ENCODE data around the gene KCNG1. TPM values are rescaled to one million over a fixed set of nuclear protein-coding genes. Genes with fewer than 3 reads are reported as not detected.

The KCNG1 gene
- 24.8 TPM for polyA plus RNA-seq (2013, experiment 1 of 2)
- 19.4 TPM for polyA plus RNA-seq (2013, experiment 2 of 2)

DNA sequence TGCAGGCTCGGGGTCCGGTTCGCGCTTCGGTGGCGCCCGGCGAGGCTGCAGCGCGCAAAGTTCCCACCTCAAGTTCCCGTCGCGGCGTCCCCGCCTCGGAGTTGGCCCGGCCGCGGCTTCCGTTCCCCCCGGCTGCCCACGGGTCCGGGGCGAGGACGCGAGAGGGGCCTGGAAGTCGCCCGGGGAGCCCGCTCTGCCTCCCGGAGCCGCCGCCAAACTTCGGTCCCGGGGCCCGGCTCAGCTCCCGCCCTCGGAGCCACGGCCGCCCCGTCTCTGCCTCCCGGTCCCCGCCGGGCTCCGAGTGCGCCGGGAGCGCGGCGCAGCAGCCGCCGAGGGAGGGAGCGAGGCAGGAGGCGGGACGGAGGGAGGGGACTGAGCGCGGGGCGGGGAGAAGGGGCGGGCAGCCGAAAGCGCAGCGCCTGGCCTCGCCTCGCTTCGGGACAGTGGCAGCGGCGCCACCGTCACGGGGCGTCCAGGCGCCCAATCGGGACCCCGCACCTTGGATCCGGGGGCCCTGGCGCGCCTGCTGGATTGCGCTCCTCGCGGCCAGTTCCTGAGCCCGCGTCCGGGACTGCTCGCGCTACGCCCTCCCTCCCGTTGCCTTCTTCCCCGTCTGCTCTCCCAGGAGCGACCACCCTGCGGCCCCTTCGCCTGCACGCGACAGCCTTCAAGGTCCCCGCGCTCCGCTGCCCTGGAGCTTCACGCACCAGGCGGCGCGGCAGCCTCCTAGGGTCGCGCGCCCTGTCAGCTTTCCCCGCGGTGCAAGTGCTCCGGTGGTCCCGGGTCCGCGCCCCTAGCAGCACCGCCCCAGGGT, at the start of gene KCNG1:
KCNG1 (minus strand) TSS at position 305 of the 814 bp plus-strand sequence. CDS start 12,769 bp downstream, outside the sequence.
- H3K4me1 ChIP-seq (ENCODE audit: control insufficient read depth, insufficient read depth, low read length, poor library complexity, severe bottlenecking) = peaks cover 10% of the 10 kb centered on the region
- H3K36me3 ChIP-seq (ENCODE audit: control insufficient read depth, insufficient read depth, low read length) = peaks cover 20% of the 10 kb centered on the region
- 3% methylated on average over 72 to 97 of the region's 108 CpGs for WGBS, 2 experiments (ENCODE audit: insufficient coverage in 2 of 2)
- H3K4me3 ChIP-seq (ENCODE audit: extremely low read depth, insufficient read depth, low read length, poor library complexity, severe bottlenecking) = peak within 1 kb of the TSS; percentile 64
- H3K9me3 ChIP-seq (ENCODE audit: control insufficient read depth, low read length) = no peaks in the 10 kb centered on the region
- H3K27ac ChIP-seq (ENCODE audit: low read depth, low read length, severe bottlenecking) = no peak within 1 kb of the TSS

- H3K4me3 ChIP-seq (ENCODE audit: extremely low read depth, insufficient read depth, low read length, poor library complexity, severe bottlenecking) = no peak overlapping the region
- 100% methylated on average over 3 of the region's 4 CpGs for WGBS, 2 experiments (ENCODE audit: insufficient coverage in 2 of 2)
- H3K36me3 ChIP-seq (ENCODE audit: control insufficient read depth, insufficient read depth, low read length) = no peaks in the 10 kb centered on the region
- H3K9me3 ChIP-seq (ENCODE audit: control insufficient read depth, low read length) = no peaks in the 10 kb centered on the region
- H3K27ac ChIP-seq (ENCODE audit: low read depth, low read length, severe bottlenecking) = no peak overlapping the region
- peaks cover 10% of the 10 kb centered on the region for H3K4me1 ChIP-seq (ENCODE audit: control insufficient read depth, insufficient read depth, low read length, poor library complexity, severe bottlenecking)
These were observed 47.7 kb upstream of the KCNG1 start for GRCh38 chr20:51070621-51071020.

DNA sequence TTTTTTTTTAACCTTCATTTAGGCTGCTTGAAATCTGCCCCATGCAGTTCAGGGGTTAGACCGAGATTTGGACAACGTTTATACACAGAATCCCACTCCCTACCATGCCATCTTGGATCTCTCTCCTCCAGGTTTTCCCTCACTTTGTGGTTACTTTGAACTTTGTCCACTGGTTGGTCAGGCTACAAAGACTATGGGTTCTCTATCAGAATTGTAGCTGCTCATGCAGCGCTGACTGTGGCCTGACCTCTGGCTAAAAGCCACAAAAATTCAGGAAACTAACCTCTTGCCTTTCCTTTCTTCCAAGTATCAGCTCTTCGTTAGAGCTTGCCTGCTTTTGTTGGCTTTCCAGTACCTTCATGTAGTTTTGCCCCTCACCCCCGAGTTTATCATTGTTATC, 44.9 kb upstream of the KCNG1 start:
- H3K9me3 ChIP-seq (ENCODE audit: control insufficient read depth, low read length) = no peaks in the 10 kb centered on the region
- no peak overlapping the region for H3K27ac ChIP-seq (ENCODE audit: low read depth, low read length, severe bottlenecking)
- no peak overlapping the region for H3K4me3 ChIP-seq (ENCODE audit: extremely low read depth, insufficient read depth, low read length, poor library complexity, severe bottlenecking)
- 62 to 79% methylated on average over 3 of the region's 5 CpGs for WGBS, 2 experiments (ENCODE audit: insufficient coverage in 2 of 2)
- peaks cover 10% of the 10 kb centered on the region for H3K4me1 ChIP-seq (ENCODE audit: control insufficient read depth, insufficient read depth, low read length, poor library complexity, severe bottlenecking)
- no peaks in the 10 kb centered on the region for H3K36me3 ChIP-seq (ENCODE audit: control insufficient read depth, insufficient read depth, low read length)

DNA sequence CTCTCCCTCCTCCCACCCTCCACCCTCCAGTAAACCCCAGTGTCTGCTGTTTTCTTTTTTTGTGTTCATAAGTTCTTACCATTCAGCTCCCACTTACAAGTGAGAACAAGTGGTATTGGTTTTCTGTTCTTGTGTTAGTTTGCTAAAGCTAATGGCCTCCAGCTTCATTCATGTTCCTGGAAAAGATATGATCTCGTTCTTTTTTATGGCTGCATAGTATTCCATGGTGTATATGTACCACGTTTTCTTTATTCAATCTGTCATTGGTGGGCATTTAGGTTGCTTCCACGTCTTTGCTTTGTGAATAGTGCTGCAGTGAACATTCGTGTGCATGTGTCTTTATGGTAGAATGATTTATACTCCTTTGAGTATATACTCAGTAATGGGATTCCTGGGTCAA, 42.7 kb upstream of the KCNG1 start:
- Histone ChIP-seq H3K27ac (ENCODE audit: low read depth, low read length, severe bottlenecking) (no peak overlapping the region), H3K4me1 (ENCODE audit: control insufficient read depth, insufficient read depth, low read length, poor library complexity, severe bottlenecking) (peaks cover 6% of the 10 kb centered on the region), H3K9me3 (ENCODE audit: control insufficient read depth, low read length) (no peaks in the 10 kb centered on the region), H3K4me3 (ENCODE audit: extremely low read depth, insufficient read depth, low read length, poor library complexity, severe bottlenecking) (no peak overlapping the region), H3K36me3 (ENCODE audit: control insufficient read depth, insufficient read depth, low read length) (no peaks in the 10 kb centered on the region)
- 72 to 90% methylated on average over 2 to 3 of the region's 4 CpGs for WGBS, 2 experiments (ENCODE audit: insufficient coverage in 2 of 2)

DNA sequence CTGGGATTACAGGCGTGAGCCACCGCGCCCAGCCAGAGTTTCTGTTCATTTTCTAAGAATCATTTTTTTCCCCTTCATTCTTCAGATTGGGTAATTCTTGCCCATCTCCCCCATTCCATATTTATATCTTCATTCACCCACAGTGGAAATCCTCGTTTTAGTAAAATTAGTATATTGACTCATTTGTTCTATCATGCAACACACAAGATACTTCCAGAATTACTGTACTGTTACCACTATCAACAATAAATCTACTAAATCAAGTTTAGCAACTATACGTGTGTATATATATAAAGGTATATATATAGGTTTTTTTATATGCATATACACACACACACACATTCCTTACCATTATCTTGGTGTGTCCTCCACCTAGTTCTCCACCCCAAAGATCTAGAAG, 41.2 kb upstream of the KCNG1 start:
- 96 to 100% methylated on average over 1 to 3 of the region's 5 CpGs for WGBS, 2 experiments (ENCODE audit: insufficient coverage in 2 of 2)
- Histone ChIP-seq H3K4me3 (ENCODE audit: extremely low read depth, insufficient read depth, low read length, poor library complexity, severe bottlenecking) (no peak overlapping the region), H3K4me1 (ENCODE audit: control insufficient read depth, insufficient read depth, low read length, poor library complexity, severe bottlenecking) (peaks cover 6% of the 10 kb centered on the region)

DNA sequence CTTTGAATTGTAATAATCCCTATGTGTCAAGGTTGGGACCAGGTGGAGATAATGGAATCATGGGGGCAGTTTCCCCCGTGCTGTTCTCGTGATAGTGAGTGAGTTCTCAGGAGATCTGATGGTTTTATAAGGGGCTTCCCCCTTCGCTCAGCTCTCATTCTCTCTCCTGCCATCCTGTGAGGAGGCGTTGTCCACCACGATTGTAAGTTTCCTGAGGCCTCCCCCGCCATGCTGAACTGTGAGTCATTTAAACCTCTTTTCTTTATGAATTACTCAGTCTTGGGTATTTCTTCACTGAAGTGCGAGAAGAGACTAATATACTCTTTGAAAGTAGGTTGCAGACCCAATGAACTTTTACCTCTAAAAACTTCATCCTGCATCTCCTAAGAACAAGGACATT, 39.2 kb upstream of the KCNG1 start:
- Histone ChIP-seq H3K36me3 (ENCODE audit: control insufficient read depth, insufficient read depth, low read length) (no peaks in the 10 kb centered on the region), H3K4me1 (ENCODE audit: control insufficient read depth, insufficient read depth, low read length, poor library complexity, severe bottlenecking) (no peaks in the 10 kb centered on the region), H3K4me3 (ENCODE audit: extremely low read depth, insufficient read depth, low read length, poor library complexity, severe bottlenecking) (no peak overlapping the region), H3K9me3 (ENCODE audit: control insufficient read depth, low read length) (peaks cover 1% of the 10 kb centered on the region), H3K27ac (ENCODE audit: low read depth, low read length, severe bottlenecking) (no peak overlapping the region)
- 60 to 100% methylated on average over 1 to 2 of the region's 7 CpGs for WGBS, 2 experiments (ENCODE audit: insufficient coverage in 2 of 2)

More for the DNA sequence above, 41.2 kb upstream of the KCNG1 start:
- Histone ChIP-seq H3K36me3 (ENCODE audit: control insufficient read depth, insufficient read depth, low read length) (no peaks in the 10 kb centered on the region), H3K9me3 (ENCODE audit: control insufficient read depth, low read length) (no peaks in the 10 kb centered on the region), H3K27ac (ENCODE audit: low read depth, low read length, severe bottlenecking) (no peak overlapping the region)

- WGBS, 2 experiments (ENCODE audit: insufficient coverage in 2 of 2) = 90 to 93% methylated on average over 2 to 4 of the region's 5 CpGs
- Histone ChIP-seq H3K4me3 (ENCODE audit: extremely low read depth, insufficient read depth, low read length, poor library complexity, severe bottlenecking) (no peak overlapping the region), H3K36me3 (ENCODE audit: control insufficient read depth, insufficient read depth, low read length) (no peaks in the 10 kb centered on the region), H3K27ac (ENCODE audit: low read depth, low read length, severe bottlenecking) (no peak overlapping the region), H3K4me1 (ENCODE audit: control insufficient read depth, insufficient read depth, low read length, poor library complexity, severe bottlenecking) (no peaks in the 10 kb centered on the region), H3K9me3 (ENCODE audit: control insufficient read depth, low read length) (peaks cover 6% of the 10 kb centered on the region)
These were observed 38.6 kb upstream of the KCNG1 start for GRCh38 chr20:51061418-51062045.

GRCh38 chr20:51060301-51060700, 37.4 kb upstream of the KCNG1 start:
- no peaks in the 10 kb centered on the region for H3K4me1 ChIP-seq (ENCODE audit: control insufficient read depth, insufficient read depth, low read length, poor library complexity, severe bottlenecking)
- 89 to 94% methylated on average over 3 to 5 of the region's 5 CpGs for WGBS, 2 experiments (ENCODE audit: insufficient coverage in 2 of 2)
- peaks cover 8% of the 10 kb centered on the region for H3K9me3 ChIP-seq (ENCODE audit: control insufficient read depth, low read length)
- no peak overlapping the region for H3K27ac ChIP-seq (ENCODE audit: low read depth, low read length, severe bottlenecking)
- H3K36me3 ChIP-seq (ENCODE audit: control insufficient read depth, insufficient read depth, low read length) = no peaks in the 10 kb centered on the region
- H3K4me3 ChIP-seq (ENCODE audit: extremely low read depth, insufficient read depth, low read length, poor library complexity, severe bottlenecking) = no peak overlapping the region

DNA sequence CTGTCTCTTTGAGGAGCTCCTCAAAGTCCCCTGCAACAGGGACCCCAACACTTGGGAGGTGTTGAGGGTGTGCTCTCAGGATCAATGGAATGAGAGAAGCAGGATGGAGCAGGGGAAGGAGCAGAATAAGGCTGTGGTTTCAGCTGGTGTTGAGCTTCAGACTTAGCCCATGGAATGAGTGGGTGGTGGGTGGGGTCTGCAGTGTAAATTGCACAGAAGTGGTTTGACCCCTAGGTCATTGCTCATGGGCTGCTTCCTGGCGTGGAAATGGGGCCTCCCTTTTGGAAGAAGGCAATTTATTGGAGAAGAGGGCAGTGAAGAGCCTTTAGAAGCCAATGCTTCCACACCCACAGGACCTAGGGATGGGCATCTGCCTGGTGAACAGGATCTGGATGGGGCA, 37.0 kb upstream of the KCNG1 start:
- Histone ChIP-seq H3K36me3 (ENCODE audit: control insufficient read depth, insufficient read depth, low read length) (no peaks in the 10 kb centered on the region), H3K9me3 (ENCODE audit: control insufficient read depth, low read length) (peaks cover 8% of the 10 kb centered on the region), H3K4me3 (ENCODE audit: extremely low read depth, insufficient read depth, low read length, poor library complexity, severe bottlenecking) (no peak overlapping the region), H3K27ac (ENCODE audit: low read depth, low read length, severe bottlenecking) (no peak overlapping the region), H3K4me1 (ENCODE audit: control insufficient read depth, insufficient read depth, low read length, poor library complexity, severe bottlenecking) (no peaks in the 10 kb centered on the region)
- WGBS, 2 experiments (ENCODE audit: insufficient coverage in 2 of 2) = 43% methylated on average over 1 of the region's 1 CpG; no CpG with 5 or more reads in 1 of the 2 experiments

- Histone ChIP-seq H3K36me3 (ENCODE audit: control insufficient read depth, insufficient read depth, low read length) (no peaks in the 10 kb centered on the region), H3K9me3 (ENCODE audit: control insufficient read depth, low read length) (peaks cover 8% of the 10 kb centered on the region), H3K27ac (ENCODE audit: low read depth, low read length, severe bottlenecking) (no peak overlapping the region), H3K4me3 (ENCODE audit: extremely low read depth, insufficient read depth, low read length, poor library complexity, severe bottlenecking) (no peak overlapping the region), H3K4me1 (ENCODE audit: control insufficient read depth, insufficient read depth, low read length, poor library complexity, severe bottlenecking) (no peaks in the 10 kb centered on the region)
- WGBS, 2 experiments (ENCODE audit: insufficient coverage in 2 of 2) = 58 to 60% methylated on average over 5 to 8 of the region's 9 CpGs
These were observed 35.1 kb upstream of the KCNG1 start for GRCh38 chr20:51058017-51058416.

DNA sequence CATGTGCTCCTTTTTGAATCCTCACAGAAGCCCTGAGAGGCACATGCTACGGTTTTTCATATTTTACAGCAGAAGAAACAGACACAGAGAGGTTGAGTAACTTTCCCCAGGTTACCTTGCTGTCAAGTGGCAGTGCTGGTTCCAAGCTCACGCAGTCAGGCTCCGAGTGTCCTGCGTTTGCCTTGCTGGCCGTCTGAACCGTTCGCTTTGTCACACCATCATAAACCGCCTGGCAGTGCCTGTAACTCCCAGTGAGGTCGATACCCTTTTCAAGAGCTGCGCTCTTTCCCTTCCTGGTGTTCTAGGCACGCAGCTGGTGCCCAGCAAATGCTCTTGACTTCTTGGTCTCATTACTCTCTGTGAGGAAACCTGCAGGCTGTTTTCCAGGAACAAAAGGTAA, 31.3 kb upstream of the KCNG1 start:
- Histone ChIP-seq H3K4me3 (ENCODE audit: extremely low read depth, insufficient read depth, low read length, poor library complexity, severe bottlenecking) (no peak overlapping the region), H3K9me3 (ENCODE audit: control insufficient read depth, low read length) (peaks cover 8% of the 10 kb centered on the region), H3K4me1 (ENCODE audit: control insufficient read depth, insufficient read depth, low read length, poor library complexity, severe bottlenecking) (no peaks in the 10 kb centered on the region), H3K36me3 (ENCODE audit: control insufficient read depth, insufficient read depth, low read length) (no peaks in the 10 kb centered on the region), H3K27ac (ENCODE audit: low read depth, low read length, severe bottlenecking) (no peak overlapping the region)
- 88 to 90% methylated on average over 11 of the region's 11 CpGs for WGBS, 2 experiments (ENCODE audit: insufficient coverage in 2 of 2)

All from mesodermal cell (in vitro differentiated cells).